Measurements from ENCODE around the gene ERO1B. TPM values are rescaled to one million over a fixed set of nuclear protein-coding genes. Genes with fewer than 3 reads are reported as not detected.

The ERO1B gene
- total RNA-seq, 1 experiment from 2014 or later = 3.2 TPM

DNA sequence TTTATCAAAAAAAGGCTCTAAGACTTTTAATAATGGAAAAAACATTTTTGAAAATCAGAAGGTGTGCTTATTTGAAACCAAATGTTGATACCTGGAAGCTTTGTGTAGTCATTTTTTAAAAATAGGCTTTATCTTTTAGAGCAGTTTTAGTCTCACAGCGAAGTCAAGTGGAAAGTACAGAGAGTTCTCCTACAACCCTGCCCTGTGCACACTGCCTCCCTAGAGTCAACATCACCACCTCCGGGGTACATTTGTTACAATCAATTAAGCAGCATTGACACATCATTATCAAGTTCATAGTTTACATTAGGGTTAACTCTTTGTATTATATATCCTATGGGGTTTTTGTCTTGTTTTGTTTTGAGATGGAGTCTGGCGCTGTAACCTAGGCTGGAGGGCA, 10.7 kb upstream of the ERO1B start:
- Mint-ChIP-seq H3K27ac (no peak overlapping the region), H3K36me3 (no peaks in the 10 kb centered on the region), H3K9me3 (0 out of 2 replicates have a peak, but pooled peaks cover 3% of the 10 kb centered on the region), H3K27me3 (ENCODE audit: low read depth) (no peaks in the 10 kb centered on the region), H3K4me3 (no peak overlapping the region), H3K4me1 (peaks cover 9% of the 10 kb centered on the region)
- no peak for ATAC-seq
- POLR2A ChIA-PET = no interaction called here
- CTCF ChIA-PET = no interaction called here
- no peak for TF ChIP-seq ELF4 (CRISPR knock-in tag; IDR thresholded peaks at IDR 0.05; ENCODE audit: low read depth)
- TF ChIP-seq, protein P1, sequence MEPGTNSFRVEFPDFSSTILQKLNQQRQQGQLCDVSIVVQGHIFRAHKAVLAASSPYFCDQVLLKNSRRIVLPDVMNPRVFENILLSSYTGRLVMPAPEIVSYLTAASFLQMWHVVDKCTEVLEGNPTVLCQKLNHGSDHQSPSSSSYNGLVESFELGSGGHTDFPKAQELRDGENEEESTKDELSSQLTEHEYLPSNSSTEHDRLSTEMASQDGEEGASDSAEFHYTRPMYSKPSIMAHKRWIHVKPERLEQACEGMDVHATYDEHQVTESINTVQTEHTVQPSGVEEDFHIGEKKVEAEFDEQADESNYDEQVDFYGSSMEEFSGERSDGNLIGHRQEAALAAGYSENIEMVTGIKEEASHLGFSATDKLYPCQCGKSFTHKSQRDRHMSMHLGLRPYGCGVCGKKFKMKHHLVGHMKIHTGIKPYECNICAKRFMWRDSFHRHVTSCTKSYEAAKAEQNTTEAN (CRISPR knock-in tag; IDR thresholded peaks at IDR 0.05) = no peak
- TF ChIP-seq, protein P2, sequence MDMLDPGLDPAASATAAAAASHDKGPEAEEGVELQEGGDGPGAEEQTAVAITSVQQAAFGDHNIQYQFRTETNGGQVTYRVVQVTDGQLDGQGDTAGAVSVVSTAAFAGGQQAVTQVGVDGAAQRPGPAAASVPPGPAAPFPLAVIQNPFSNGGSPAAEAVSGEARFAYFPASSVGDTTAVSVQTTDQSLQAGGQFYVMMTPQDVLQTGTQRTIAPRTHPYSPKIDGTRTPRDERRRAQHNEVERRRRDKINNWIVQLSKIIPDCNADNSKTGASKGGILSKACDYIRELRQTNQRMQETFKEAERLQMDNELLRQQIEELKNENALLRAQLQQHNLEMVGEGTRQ (CRISPR knock-in tag; IDR thresholded peaks at IDR 0.05) = no peak
- no peak for TF ChIP-seq IRF2 (CRISPR knock-in tag; IDR thresholded peaks at IDR 0.05; ENCODE audit: borderline replicate concordance, low read depth)
- no peak for TF ChIP-seq NR1H2 (CRISPR knock-in tag; IDR thresholded peaks at IDR 0.05)
- TF ChIP-seq ATF2 (CRISPR knock-in tag; IDR thresholded peaks at IDR 0.05; ENCODE audit: borderline replicate concordance, low read depth) = no peak
- no peak for TF ChIP-seq CREM (CRISPR knock-in tag; IDR thresholded peaks at IDR 0.05)
- no peak for DNase-seq (ENCODE audit: low spot score)

DNA sequence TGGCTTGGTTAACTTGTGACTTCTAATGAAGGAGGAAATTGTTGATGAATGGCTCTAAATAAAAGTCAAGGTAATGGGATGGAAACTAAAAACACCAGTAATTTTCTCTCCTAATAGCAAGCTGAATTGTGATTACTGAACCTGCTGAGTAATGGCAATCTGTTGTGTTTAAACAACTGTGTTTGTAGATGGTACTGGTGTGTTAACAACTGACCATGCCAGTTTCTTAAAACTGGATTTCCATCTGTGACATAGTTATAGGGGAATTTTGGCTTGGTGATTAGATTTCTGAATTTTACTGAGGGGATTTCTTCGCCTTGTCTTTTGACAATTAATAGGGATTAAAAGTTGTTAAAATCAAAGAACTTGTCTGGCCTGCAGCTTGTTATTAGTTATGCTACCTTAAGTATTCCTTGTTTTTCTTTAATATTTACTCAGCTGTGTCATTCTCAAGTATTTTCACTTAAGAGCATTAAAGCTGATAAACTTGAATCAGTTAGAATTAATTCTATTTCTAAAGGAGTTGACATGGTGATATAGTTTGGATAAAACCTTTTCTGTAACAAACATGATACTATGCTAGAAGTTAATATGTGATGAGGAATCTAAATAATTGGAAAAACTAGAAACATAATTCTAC, 7.9 kb upstream of the ERO1B start:
- ATAC-seq = no peak
- Mint-ChIP-seq H3K27me3 (ENCODE audit: low read depth) (no peaks in the 10 kb centered on the region), H3K4me1 (peaks cover 10% of the 10 kb centered on the region), H3K9me3 (0 out of 2 replicates have a peak, but pooled peaks cover 3% of the 10 kb centered on the region), H3K36me3 (no peaks in the 10 kb centered on the region), H3K4me3 (no peak overlapping the region), H3K27ac (no peak overlapping the region)
- CTCF ChIA-PET = interaction anchor here (0.7 kb wide), 1 partner anchor 77 kb away, joined by 3 read pairs; no protein-coding TSS in a partner anchor
- POLR2A ChIA-PET = no interaction called here
- DNase-seq (ENCODE audit: low spot score) = no peak
- TF ChIP-seq ESRRA (CRISPR knock-in tag; IDR thresholded peaks at IDR 0.05; ENCODE audit: borderline replicate concordance) (no peak), STAT6 (CRISPR knock-in tag; conservative IDR thresholded peaks at IDR 0.05; ENCODE audit: low read depth) (no peak), ETV6 (CRISPR knock-in tag; IDR thresholded peaks at IDR 0.05) (no peak), CREB1 (CRISPR knock-in tag; IDR thresholded peaks at IDR 0.05) (no peak), ZNF281 (CRISPR knock-in tag; IDR thresholded peaks at IDR 0.05) (no peak), RELA (CRISPR knock-in tag; IDR thresholded peaks at IDR 0.05; ENCODE audit: borderline replicate concordance) (no peak), ZSCAN18 (CRISPR knock-in tag; IDR thresholded peaks at IDR 0.05) (no peak), PRDM15 (CRISPR knock-in tag; IDR thresholded peaks at IDR 0.05) (no peak), GABPB1 (CRISPR knock-in tag; IDR thresholded peaks at IDR 0.05) (no peak), TEAD1 (CRISPR knock-in tag; IDR thresholded peaks at IDR 0.05) (no peak)
- TF ChIP-seq, protein P1 (CRISPR knock-in tag; IDR thresholded peaks at IDR 0.05) = no peak

Measured in WTC11 (cell line).